OCI-LY7 (cell line): ENCODE measurements around the gene NOS2.
"Not testable (repeated sequence)": the region's sequence is repeated elsewhere in the genome, so short reads cannot be mapped to it uniquely, and the experiment has no call there.

ENCODE experiments used
- CTCF ChIP-seq: fragments of 200-600 bp; sonication (generic); conservative IDR thresholded peaks from 2 replicates; pipeline ENCODE4 v1.5.1; 2014; ENCODE audit warnings: mild to moderate bottlenecking, antibody characterized with exemption, low read length, moderate library complexity, mixed read lengths
- EZH2phosphoT487 ChIP-seq: fragments of 200-600 bp; sonication (generic); IDR thresholded peaks from 2 replicates; pipeline ENCODE4 v1.6.1; 2018; ENCODE audit warnings: low read depth, borderline replicate concordance, mild to moderate bottlenecking, mixed run types, antibody characterized with exemption, low read length, moderate library complexity, mixed read lengths

DNA sequence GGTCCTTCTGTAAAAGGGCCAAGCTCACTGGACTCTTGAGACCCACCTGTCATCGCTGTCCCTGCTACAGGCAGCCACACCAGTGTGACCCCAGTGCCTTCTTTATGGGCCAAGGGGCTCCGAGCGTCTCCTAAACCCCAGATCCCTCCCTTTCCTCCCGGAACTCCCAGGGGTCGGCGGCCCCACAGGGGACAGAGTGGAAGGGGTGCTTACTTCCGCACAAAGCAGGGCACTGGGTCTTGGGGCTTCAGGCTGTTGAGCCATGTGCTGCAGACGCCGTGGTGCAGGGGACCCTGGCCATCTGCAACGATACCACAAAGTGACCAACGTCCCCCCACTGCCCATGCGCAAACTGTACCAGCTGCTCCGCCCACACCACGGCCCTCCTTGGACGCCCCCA, 39.4 kb downstream of the NOS2 start:
- not testable (repeated sequence) for TF ChIP-seq CTCF, EZH2phosphoT487
